HuH-7 (cell line): ENCODE measurements around the gene MAGEB17.
"Not testable (repeated sequence)": the region's sequence is repeated elsewhere in the genome, so short reads cannot be mapped to it uniquely, and the experiment has no call there.

Experiments used
- DNase-seq: peaks from one replicate; pipeline ENCODE4 v3.0.0; 2011; ENCODE audit warnings: low spot score

The MAGEB17 gene

GRCh38 chrX:16156692-16157331 is 10.5 kb upstream of the MAGEB17 start:
- no peak for DNase-seq

GRCh38 chrX:16160729-16161128 is 6.6 kb upstream of the MAGEB17 start:
- no peak for DNase-seq

- DNase-seq = not testable (repeated sequence)
These were observed 6.1 kb upstream of the MAGEB17 start for GRCh38 chrX:16161173-16161572.

- no peak for DNase-seq
These were observed 4.9 kb upstream of the MAGEB17 start for GRCh38 chrX:16162391-16162790.

- no peak for DNase-seq
These were observed 2.5 kb upstream of the MAGEB17 start for GRCh38 chrX:16164748-16165147.

GRCh38 chrX:16171039-16171438 is 3.8 kb downstream of the MAGEB17 start:
- DNase-seq = no peak

GRCh38 chrX:16171944-16172343 is 4.7 kb downstream of the MAGEB17 start:
- no peak for DNase-seq

GRCh38 chrX:16172391-16172790 is 5.1 kb downstream of the MAGEB17 start:
- no peak for DNase-seq

GRCh38 chrX:16175329-16176061 is 8.2 kb downstream of the MAGEB17 start:
- DNase-seq = no peak

- DNase-seq = no peak
These were observed 10.0 kb downstream of the MAGEB17 start for GRCh38 chrX:16177260-16177659.

GRCh38 chrX:16183843-16184242 is 16.6 kb downstream of the MAGEB17 start:
- DNase-seq = not testable (repeated sequence)

GRCh38 chrX:16185725-16186136 is 18.4 kb downstream of the MAGEB17 start:
- no peak for DNase-seq

GRCh38 chrX:16186380-16187007 is 19.2 kb downstream of the MAGEB17 start:
- DNase-seq = no peak

- no peak for DNase-seq
These were observed 19.9 kb downstream of the MAGEB17 start for GRCh38 chrX:16187024-16187760.

- no peak for DNase-seq
These were observed 21.4 kb downstream of the MAGEB17 start for GRCh38 chrX:16188687-16189086.

- no peak for DNase-seq
These were observed 24.3 kb downstream of the MAGEB17 start for GRCh38 chrX:16191605-16192004.

- DNase-seq = no peak
These were observed 29.5 kb downstream of the MAGEB17 start for GRCh38 chrX:16196829-16197228.

GRCh38 chrX:16199343-16199742 is 32.1 kb downstream of the MAGEB17 start:
- no peak for DNase-seq

- no peak for DNase-seq
These were observed 35.7 kb downstream of the MAGEB17 start for GRCh38 chrX:16202943-16203342.

GRCh38 chrX:16204538-16204937 is 37.3 kb downstream of the MAGEB17 start:
- DNase-seq = no peak

GRCh38 chrX:16205840-16206239 is 38.6 kb downstream of the MAGEB17 start:
- DNase-seq = no peak

GRCh38 chrX:16207634-16208033 is 40.4 kb downstream of the MAGEB17 start:
- DNase-seq = no peak

- DNase-seq = no peak
These were observed 41.3 kb downstream of the MAGEB17 start for GRCh38 chrX:16208601-16209000.
